Suprapubic skin (tissue), 4 donors: ENCODE results near the gene SLC35E1. TPM values are rescaled to one million over a fixed set of nuclear protein-coding genes. Genes with fewer than 3 reads are reported as not detected.

Experiments
- DNase-seq, 2 donors: peaks; one replicate each; pipeline ENCODE4 v3.0.0-alpha.2; 2019; ENCODE audit warnings: low spot score in 2 of 2
- H3K27ac ChIP-seq: fragments of 200-600 bp; sonication (generic); one replicate; pipeline ENCODE4 v1.5.1; 2019
- H3K27me3 ChIP-seq: fragments of 200-600 bp; sonication (generic); one replicate; pipeline ENCODE4 v1.5.1; 2019
- H3K36me3 ChIP-seq: fragments of 200-600 bp; sonication (generic); one replicate; pipeline ENCODE4 v1.5.1; 2019
- H3K4me1 ChIP-seq: fragments of 200-600 bp; sonication (generic); one replicate; pipeline ENCODE4 v1.5.1; 2019
- H3K4me3 ChIP-seq: fragments of 200-600 bp; sonication (generic); one replicate; pipeline ENCODE4 v1.5.1; 2019; ENCODE audit warnings: mild to moderate bottlenecking
- H3K9me3 ChIP-seq: fragments of 200-600 bp; sonication (generic); one replicate; pipeline ENCODE4 v1.5.1; 2019
- CTCF ChIP-seq, 2 donors: fragments of 200-600 bp in 1 of 2; fragments of 450-650 bp in 1 of 2; sonication (generic) in 1 of 2; IDR thresholded peaks; one replicate each; pipeline ENCODE4 v1.5.1; 2016 to 2019; ENCODE audit warnings: antibody characterized with exemption in 2 of 2, mild to moderate bottlenecking in 1 of 2, moderate library complexity in 1 of 2
- EP300 ChIP-seq: sonication (generic); formaldehyde crosslinking; IDR thresholded peaks from one replicate; pipeline ENCODE4 v1.6.1; 2017; ENCODE audit warnings: antibody characterized with exemption
- POLR2A ChIP-seq, 2 donors: fragments of 450-650 bp; IDR thresholded peaks; one replicate each; pipeline ENCODE4 v1.6.1; 2017; ENCODE audit warnings: antibody characterized with exemption in 2 of 2, mild to moderate bottlenecking in 2 of 2, moderate library complexity in 2 of 2
- POLR2AphosphoS5 ChIP-seq, 3 donors: sonication (generic); formaldehyde crosslinking; IDR thresholded peaks; one replicate each; pipeline ENCODE4 v1.6.1; 2017; ENCODE audit warnings: antibody characterized with exemption in 3 of 3
- WGBS: methylation state at CpG from one replicate; pipeline ENCODE4 v1.1.5; 2018; 5-methylcytosine and 5-hydroxymethylcytosine counted together
- total RNA-seq, 4 donors: library from RNA; depleted of rRNA; stranded (reverse); fragments of >200 nt; gene quantifications; one replicate each; pipeline ENCODE4 v1.1.0, GENCODE V29; 2016

Gene SLC35E1
- total RNA-seq, 4 donors from 2014 or later: 49.8 to 64.8 (median 56.3) TPM

DNA sequence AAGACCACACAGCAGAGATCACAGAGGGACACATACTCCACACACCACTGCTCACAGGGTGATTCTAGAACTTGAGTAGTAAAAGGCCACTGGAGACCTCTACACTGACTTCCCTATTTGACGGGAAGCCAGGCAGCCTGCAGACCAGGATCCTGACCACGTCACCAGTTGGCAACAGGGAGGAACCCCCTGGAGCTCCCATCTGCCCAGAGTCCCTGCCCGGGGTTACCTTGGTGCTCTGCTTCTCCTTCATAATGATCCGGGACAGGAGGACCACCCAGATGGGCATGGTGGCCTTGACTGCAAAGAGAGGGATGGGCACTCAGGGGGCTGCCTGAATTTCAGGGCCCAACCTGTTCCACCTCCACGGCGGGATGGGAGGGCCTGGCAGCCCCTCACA is 932 bp downstream of the SLC35E1 start:
- TF ChIP-seq POLR2A (IDR thresholded peaks at IDR 0.05): no peak
- TF ChIP-seq EP300: no peak
- no peak for TF ChIP-seq POLR2AphosphoS5 (IDR thresholded peaks at IDR 0.05)
- no peak for TF ChIP-seq CTCF (IDR thresholded peaks at IDR 0.05)
- Histone ChIP-seq H3K9me3 (no peaks in the 10 kb centered on the region), H3K4me3 (peak overlapping the region; percentile 93), H3K4me1 (peaks cover 54% of the 10 kb centered on the region), H3K36me3 (peaks cover 49% of the 10 kb centered on the region), H3K27ac (peak overlapping the region; percentile 89), H3K27me3 (no peaks in the 10 kb centered on the region)
- DNase-seq: no peak
- 12% methylated on average over 6 of the region's 6 CpGs for WGBS

- Histone ChIP-seq H3K27ac (no peak overlapping the region), H3K36me3 (peaks cover 47% of the 10 kb centered on the region), H3K4me1 (peaks cover 47% of the 10 kb centered on the region), H3K4me3 (no peak overlapping the region), H3K27me3 (no peaks in the 10 kb centered on the region), H3K9me3 (no peaks in the 10 kb centered on the region)
- TF ChIP-seq CTCF (IDR thresholded peaks at IDR 0.05) (no peak), EP300 (no peak), POLR2A (IDR thresholded peaks at IDR 0.05) (no peak), POLR2AphosphoS5 (IDR thresholded peaks at IDR 0.05) (no peak)
- DNase-seq: no peak
- 74% methylated on average over 17 of the region's 17 CpGs for WGBS
Measured at GRCh38 chr19:16569609-16570320, 2.5 kb downstream of the SLC35E1 start.

- Histone ChIP-seq H3K4me1 (peaks cover 26% of the 10 kb centered on the region), H3K4me3 (no peak overlapping the region), H3K9me3 (no peaks in the 10 kb centered on the region), H3K27ac (no peak overlapping the region), H3K27me3 (no peaks in the 10 kb centered on the region), H3K36me3 (peaks cover 73% of the 10 kb centered on the region)
- 93% methylated on average over 5 of the region's 5 CpGs for WGBS
- TF ChIP-seq POLR2A (IDR thresholded peaks at IDR 0.05) (no peak), EP300 (no peak)
- DNase-seq: no peak
Measured at GRCh38 chr19:16566702-16567101, 5.5 kb downstream of the SLC35E1 start.

GRCh38 chr19:16566161-16566560 is 6.1 kb downstream of the SLC35E1 start:
- 63% methylated on average over 10 of the region's 10 CpGs for WGBS
- no peaks in the 10 kb centered on the region for H3K9me3 ChIP-seq
- H3K4me1 ChIP-seq: peaks cover 21% of the 10 kb centered on the region
- no peak for DNase-seq
- H3K36me3 ChIP-seq: peaks cover 78% of the 10 kb centered on the region
- TF ChIP-seq POLR2A (IDR thresholded peaks at IDR 0.05) (no peak), EP300 (no peak), POLR2AphosphoS5 (IDR thresholded peaks at IDR 0.05) (no peak), CTCF (IDR thresholded peaks at IDR 0.05) (no peak)
- no peak overlapping the region for H3K4me3 ChIP-seq
- H3K27me3 ChIP-seq: no peaks in the 10 kb centered on the region
- no peak overlapping the region for H3K27ac ChIP-seq

GRCh38 chr19:16564842-16565241 is 7.4 kb downstream of the SLC35E1 start:
- TF ChIP-seq EP300: no peak
- peaks cover 90% of the 10 kb centered on the region for H3K36me3 ChIP-seq
- no peaks in the 10 kb centered on the region for H3K9me3 ChIP-seq
- peaks cover 8% of the 10 kb centered on the region for H3K4me1 ChIP-seq
- WGBS: 86% methylated on average over 7 of the region's 7 CpGs
- DNase-seq: no peak
- H3K27me3 ChIP-seq: no peaks in the 10 kb centered on the region
- no peak overlapping the region for H3K4me3 ChIP-seq
- no peak overlapping the region for H3K27ac ChIP-seq

- Histone ChIP-seq H3K36me3 (peaks cover 90% of the 10 kb centered on the region), H3K9me3 (no peaks in the 10 kb centered on the region), H3K27ac (no peak overlapping the region), H3K4me3 (no peak overlapping the region), H3K27me3 (no peaks in the 10 kb centered on the region), H3K4me1 (no peaks in the 10 kb centered on the region)
- no peak for DNase-seq
- WGBS: 96% methylated on average over 6 of the region's 6 CpGs
- TF ChIP-seq POLR2AphosphoS5 (IDR thresholded peaks at IDR 0.05) (no peak), CTCF (IDR thresholded peaks at IDR 0.05) (no peak), EP300 (no peak), POLR2A (IDR thresholded peaks at IDR 0.05) (no peak)
Measured at GRCh38 chr19:16562608-16563025, 9.6 kb downstream of the SLC35E1 start.
